Stimulated activated CD8-positive, alpha-beta memory T cell treated with anti-CD3 and anti-CD28 coated beads, Interleukin-15, amount 100 ng/mL, for 4 hours (primary cell): ENCODE results near the gene TMPRSS7.

Experiments used
- DNase-seq, 2 donors: peaks; one replicate each; pipeline ENCODE4 v3.0.0-alpha.2; 2020; ENCODE audit warnings: low read depth in 2 of 2

TMPRSS7 gene, protein sequence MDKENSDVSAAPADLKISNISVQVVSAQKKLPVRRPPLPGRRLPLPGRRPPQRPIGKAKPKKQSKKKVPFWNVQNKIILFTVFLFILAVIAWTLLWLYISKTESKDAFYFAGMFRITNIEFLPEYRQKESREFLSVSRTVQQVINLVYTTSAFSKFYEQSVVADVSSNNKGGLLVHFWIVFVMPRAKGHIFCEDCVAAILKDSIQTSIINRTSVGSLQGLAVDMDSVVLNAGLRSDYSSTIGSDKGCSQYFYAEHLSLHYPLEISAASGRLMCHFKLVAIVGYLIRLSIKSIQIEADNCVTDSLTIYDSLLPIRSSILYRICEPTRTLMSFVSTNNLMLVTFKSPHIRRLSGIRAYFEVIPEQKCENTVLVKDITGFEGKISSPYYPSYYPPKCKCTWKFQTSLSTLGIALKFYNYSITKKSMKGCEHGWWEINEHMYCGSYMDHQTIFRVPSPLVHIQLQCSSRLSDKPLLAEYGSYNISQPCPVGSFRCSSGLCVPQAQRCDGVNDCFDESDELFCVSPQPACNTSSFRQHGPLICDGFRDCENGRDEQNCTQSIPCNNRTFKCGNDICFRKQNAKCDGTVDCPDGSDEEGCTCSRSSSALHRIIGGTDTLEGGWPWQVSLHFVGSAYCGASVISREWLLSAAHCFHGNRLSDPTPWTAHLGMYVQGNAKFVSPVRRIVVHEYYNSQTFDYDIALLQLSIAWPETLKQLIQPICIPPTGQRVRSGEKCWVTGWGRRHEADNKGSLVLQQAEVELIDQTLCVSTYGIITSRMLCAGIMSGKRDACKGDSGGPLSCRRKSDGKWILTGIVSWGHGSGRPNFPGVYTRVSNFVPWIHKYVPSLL

DNA sequence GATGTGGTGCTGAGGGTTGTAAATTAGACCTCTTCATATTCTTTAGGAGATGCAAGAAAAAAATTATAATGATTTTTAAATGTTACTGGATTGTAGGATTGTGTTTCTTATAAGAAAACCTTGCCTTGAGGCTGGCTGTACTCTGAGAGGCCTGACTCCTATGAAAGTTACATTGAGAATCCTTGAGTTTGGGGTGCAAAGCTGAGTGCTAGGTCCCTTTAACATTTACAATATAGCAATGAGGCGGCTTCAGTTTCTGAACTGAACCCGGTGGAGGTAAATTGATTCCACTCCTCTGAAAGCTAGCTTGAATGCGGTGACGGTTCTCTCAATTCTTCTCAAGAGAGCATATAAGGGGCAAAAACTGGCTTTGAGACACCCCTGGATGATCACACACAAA lies at the start of gene TMPRSS7:
Gene TMPRSS7, plus strand, starts transcription at position 301 of the 400 bp plus-strand sequence. CDS start 110 bp downstream, outside the sequence.
- DNase-seq: no peak

DNA sequence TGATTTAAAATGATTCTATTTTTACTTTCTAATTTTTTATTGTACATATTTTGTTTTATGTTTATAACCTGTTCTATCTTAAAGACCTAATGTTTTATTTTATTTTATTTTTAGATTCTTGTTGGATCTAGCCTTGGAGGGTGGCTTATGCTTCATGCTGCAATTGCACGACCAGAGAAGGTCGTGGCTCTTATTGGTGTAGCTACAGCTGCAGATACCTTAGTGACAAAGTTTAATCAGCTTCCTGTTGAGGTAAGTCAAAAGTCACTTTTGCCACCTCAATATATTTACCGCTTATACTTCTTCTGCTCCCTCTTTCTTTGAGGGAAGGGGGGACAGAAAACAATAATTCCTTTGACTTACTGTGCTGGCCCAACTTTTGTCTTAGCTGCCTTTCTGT lies 47.7 kb upstream of the TMPRSS7 start:
- DNase-seq: no peak

DNA sequence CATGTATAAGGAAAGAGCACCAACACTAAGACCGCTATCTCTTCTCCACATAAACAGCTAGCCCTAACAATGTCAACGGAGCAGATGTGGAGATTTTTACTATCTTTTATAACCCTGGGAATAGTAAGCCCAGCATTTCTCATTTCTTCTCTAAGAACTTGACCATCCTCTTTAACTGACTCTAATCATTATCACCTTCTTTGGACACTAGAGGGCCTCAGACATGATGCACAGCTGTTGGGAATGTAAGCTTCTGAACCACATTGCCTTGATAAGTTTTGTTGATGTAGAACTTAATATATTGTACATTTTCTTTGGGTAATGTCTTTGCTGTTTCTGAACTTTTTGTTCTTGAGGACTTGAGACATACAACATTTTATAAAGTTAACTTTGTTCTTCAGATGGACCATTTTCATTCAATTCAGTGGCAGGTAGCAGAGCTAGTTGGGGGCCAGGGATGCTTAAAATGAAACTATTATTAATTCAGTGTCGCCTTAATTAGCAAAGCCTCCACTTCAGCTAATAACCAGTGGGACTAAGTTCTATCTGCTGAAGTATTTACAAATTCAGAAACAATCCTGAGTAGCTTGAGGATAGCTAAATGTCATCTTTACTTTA lies 45.4 kb upstream of the TMPRSS7 start:
- no peak for DNase-seq

DNA sequence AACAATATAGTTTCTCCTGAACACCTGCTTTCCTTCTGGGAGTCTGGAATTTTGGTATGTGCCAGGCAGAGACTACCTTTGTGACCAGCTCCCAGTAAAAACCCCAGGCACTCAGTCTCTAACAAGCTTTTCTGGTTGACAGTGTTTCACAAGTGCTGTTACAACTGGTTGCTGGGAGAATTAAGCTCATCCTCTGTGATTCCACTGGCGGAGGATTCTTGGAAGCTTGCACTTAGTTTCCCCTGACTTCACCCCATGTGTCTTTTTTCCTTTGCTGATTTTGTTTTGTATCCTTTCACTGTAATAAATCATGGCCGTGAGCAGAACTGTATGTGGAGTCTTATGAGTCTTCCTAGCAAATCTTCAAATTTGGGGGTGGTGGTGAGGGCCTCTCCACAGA lies 41.5 kb upstream of the TMPRSS7 start:
- DNase-seq: no peak

DNA sequence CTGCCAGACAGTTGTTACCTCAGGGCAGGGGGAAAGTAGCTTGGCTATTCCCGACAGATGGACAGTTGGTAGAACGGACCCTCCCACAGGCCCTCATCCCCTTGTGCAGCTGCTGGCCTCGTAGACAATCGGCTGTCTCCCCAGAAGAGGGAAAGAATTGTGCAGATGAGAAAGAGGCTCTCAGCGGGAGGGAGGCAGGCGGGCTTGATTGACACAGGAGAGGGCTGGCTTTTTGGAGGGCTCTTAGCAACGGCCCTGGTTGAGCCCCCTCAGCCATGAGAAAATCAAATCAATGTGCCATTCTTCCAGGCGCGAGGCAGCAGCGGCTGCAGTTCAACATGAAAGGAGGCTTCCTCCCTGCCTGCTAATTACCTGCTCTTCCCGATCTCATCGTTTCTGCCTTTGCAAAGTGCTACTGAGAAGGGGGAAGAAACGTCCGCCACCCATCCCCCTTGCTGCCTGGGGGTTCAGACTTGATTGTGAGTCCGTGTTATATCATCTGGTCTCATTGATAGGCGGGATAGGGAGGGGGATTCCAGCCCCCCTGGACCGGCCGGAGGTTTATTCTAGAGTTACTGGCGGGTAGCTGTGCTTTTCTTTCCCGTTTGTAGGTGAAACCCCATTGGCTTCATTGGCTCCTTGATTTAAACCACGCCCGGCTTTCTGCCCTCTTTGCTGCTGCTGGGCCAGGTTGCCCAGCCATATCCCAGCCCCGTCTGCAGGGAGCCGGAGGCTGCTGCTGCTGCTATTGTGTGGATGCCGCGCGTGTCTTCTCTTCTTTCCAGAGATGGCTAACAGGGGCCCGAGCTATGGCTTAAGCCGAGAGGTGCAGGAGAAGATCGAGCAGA lies 35.7 kb upstream of the TMPRSS7 start, which contains the start of gene TAGLN3:
Gene TAGLN3, plus strand, starts transcription at position 287 of the 848 bp plus-strand sequence. Its CDS starts 501 bp downstream, at position 788.
- no peak for DNase-seq

DNA sequence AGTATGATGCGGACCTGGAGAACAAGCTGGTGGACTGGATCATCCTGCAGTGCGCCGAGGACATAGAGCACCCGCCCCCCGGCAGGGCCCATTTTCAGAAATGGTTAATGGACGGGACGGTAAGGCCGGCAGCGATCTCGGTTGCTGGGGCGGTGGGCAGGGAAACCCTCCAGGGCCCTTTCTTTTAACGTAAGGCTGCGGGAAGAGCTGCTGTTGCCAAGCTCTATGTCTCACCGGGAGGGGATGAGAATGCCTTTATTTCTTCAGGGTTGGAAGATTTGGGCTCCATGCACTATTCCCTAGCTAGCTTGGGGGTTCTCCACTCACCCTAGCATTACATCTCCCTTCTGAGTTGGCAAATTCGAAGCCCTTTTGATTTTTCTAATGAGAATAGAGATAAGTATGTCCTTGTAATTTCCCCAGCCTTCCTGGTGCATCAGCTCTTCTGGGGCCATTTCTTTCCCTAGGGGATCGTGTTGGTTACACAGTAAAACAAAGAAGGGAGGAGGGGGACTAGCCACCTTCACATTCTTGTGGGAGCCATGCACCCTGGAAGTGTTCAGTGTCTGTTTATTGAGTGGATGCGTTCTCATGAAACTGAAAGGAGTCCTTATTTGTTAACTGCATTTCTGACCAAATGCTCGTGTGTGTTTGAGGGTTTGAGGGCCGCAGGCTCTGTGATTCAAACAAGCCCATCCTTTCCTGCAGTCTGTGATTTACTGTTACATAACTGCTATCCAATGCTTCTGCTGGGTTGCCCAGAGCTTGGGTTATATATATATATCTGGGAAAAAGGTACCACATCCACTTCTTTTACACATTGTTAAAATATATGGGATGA lies 34.8 kb upstream of the TMPRSS7 start:
- no peak for DNase-seq

DNA sequence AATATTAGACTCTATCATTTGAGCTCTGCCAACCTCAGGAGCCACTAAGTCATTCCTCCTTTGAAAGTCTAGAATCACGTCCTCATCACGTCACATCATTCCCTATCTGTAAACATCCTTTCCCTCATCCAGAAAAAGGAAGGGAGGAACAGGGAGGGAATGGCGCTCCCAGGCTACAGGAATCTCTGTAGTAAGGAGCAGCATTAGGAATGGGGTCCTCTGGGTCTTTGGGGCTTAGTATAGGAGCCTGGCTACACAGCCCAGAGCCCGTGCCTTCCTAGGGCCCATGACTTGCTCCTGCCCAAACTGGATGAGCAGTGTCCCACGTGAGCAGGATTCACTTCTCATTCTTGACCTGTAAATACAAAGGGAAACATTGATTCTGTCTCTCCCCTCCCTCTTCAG lies 34.2 kb upstream of the TMPRSS7 start:
- DNase-seq: no peak

DNA sequence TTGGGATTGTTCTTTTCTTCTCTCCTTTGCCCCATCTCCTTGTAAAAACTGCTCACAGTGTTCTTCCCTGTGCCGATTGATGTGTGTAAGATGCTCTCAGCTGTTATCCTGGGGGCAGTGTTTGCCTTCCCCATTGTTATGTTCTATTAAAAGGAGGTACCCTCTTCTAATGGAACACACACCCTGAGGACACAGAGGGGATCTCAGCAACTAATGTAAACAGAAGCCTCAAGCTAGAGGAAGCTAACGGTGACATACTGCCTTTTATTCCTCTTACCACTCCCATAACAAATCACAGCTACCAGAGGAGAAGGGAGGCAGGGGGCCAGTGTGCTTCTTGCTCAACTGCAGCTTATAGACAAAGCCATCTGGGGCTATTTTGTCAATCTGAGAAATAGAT lies 33.6 kb upstream of the TMPRSS7 start:
- no peak for DNase-seq

DNA sequence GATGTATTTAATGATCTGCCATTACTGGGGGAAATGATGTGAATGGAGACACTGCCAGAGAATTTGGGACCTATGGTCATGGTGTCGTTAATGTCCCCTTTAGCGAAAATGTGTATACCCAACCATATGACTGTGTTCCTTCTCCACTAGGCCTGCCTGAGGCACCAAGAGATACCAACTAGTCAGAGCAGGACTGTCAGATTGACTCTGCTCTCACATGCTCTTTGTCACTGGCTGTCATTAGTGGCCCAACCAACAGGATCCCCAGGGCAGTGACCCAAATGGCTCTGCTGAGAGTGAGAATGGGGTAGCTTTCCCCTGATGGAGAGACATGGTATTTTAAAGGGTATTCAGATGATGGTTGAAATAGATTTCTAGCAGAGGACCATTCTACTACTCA lies 33.0 kb upstream of the TMPRSS7 start:
- no peak for DNase-seq

DNA sequence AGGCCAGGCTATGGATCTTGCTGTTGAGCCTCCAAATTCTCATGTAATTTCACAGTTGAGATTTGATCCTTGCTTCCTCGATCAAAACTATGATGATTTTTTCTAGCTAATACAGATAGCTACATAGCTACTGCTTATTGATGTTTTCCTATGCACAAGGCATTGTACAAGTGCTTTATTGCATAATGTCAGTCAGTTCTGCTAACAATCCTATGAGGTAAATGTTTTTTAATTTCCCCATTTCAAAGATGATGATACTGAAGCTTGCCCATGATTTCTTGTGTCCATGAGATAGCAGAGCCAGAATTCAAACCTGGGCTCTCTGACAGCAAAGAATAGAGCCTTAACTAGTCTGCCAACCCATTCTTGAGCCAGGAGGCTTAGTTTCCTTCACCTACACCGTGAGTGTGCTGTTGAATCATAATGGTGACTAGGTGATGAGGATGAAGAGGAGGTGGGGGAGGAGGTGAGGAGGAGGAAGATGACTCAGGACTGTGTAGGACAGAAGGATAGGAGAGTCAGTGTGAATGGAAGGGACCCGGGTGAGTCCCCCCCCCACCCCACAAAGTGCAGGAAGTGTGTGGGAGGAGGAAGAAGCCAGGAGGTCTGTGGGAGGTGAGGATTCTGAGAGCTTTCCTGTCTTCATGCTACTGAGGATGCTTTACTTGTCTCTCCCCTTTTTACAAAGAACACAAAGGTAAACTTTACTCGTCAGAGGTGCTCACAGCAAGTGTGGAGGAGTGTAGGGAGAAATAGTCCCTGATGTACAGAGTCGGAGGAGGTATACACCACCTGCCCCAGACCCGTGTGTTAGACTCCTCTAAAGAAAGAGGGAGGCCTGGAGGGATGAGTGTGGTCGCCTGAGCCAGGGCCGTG lies 32.2 kb upstream of the TMPRSS7 start:
- DNase-seq: peak; percentile 51 to 74

DNA sequence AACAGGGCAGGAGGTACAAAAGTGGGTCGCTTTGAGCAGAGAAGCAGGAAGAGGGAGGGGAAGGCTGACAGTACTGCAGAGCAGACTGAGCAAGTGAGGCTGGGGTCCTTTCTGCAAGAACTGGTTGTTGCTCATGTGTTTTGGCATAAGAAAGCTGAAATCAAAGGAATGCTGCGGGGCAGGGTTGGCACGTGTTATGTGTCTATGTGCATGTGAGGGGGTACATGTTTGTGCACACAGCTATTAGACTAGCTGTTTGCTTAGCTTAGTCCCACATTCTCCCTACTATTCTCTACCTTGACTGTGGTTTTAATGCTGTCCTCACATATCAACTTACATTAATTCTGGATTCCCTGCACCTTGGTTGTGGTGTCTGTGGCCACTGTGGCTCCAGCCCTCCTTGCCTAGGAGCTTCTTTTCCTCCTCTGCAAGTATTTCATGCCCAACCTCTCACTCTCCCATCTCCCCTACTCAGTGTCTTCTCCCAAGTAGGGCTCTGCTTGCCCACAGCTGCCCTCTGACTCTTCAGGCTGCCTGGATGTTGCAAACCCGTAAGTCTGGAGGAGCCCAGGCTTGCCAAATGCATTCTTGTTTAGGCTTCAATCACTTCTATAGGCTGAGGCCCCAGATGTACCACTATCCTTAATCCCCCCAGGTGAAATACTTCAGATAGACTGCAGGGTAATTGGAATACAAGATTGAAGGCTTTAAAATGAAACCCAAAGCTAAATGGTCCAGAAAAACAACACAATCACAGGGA lies 31.0 kb upstream of the TMPRSS7 start:
- DNase-seq: no peak

DNA sequence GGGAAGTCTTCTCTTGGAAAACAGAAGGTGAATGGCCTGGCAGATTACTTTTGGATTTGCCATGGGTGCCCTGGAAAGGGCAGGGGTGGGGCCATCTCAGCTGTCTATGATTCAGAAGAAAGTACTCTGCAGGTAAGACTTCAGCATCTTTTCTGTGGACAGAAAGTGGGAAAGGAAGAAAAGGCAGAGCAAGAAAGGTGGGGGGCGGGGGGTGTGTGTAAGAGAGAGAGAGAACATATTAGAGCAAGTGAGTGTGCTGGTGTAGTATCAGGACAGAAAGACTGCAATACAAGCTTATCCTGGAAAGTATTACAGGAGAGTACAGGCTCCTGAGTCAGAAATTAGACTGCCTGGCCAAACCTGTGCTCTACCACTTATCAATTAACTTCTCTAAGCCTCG lies 30.3 kb upstream of the TMPRSS7 start:
- no peak for DNase-seq

DNA sequence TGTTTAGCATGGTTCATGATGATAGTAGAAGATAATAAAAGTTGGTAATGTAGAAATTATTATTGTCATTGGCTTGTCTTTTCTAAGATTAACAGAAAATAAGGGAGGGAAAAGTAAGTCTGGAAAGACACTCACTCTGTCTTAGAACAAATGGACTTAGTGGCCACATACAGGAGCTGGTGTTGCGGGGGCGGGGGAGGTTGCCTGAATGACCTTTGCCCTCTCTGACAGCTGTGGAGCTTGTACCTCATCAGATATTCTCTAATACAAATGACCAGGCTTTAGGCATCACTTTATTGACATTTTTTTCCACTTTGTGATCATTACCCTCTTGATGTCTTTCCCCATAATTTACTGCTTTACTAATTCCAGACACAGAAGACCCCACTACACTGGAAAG lies 29.9 kb upstream of the TMPRSS7 start:
- no peak for DNase-seq

DNA sequence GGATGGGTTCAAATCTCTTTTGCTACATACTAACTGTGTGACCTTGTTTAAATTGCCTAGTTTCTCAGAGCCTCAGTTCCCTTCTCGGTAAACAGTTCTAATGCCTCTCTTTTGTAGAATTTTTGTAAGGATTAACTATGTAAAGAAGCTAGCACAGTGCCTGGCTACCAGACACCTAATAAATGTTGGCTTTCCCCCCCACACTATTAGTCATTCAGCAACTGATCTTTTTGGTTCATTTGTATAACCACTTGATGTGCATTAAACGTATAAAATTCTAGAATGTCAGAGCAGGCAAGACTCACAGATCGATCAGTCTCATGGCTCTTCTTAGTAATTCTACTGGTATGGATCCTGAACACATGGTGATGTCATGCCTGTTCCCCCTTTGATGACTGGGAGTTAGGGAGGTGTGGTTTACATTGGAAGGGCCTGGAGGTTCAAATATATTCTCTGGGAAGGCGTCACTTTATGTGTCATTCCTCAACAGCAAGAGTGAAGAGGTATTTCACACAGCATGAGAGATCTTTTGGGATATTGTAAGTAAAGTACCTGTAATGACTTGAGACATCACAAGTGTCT lies 29.4 kb upstream of the TMPRSS7 start:
- DNase-seq: no peak

DNA sequence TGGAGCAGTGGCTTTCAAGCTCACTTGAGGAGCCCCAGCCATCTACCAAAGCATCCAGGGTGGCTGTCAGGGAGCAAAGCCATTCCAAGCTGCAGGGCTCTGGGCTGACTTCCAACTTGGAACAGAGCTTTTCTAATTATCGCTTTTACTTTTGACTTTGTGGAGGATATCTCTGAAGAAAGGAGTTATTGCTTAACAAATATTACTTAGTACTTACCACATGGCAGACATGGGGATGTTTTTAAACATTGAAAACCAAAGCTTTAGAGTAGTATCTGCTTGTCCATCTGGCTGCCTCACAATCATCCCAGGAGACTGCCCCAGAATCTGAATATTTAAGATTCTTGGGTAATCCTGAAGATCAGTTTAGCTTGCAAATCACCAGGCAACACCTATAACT lies 26.9 kb upstream of the TMPRSS7 start:
- no peak for DNase-seq

DNA sequence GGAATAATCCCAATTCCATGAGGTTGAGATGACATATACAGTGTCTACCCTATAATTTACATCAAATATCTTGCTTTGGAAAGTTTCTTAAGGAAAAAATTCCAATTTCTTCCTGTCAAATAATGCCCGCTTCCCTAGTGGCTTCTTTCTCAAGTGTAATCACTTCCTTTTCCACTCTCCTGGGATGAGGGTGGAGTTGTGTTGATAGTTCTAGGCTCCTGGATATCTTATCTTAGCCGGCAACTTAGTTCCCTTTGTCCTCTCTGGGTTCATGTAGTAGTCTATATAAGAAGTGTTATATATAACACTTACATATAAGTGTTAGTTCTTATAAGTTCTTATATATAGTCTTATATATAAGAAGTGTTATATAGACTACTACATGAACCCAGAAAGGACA lies 24.9 kb upstream of the TMPRSS7 start:
- no peak for DNase-seq

DNA sequence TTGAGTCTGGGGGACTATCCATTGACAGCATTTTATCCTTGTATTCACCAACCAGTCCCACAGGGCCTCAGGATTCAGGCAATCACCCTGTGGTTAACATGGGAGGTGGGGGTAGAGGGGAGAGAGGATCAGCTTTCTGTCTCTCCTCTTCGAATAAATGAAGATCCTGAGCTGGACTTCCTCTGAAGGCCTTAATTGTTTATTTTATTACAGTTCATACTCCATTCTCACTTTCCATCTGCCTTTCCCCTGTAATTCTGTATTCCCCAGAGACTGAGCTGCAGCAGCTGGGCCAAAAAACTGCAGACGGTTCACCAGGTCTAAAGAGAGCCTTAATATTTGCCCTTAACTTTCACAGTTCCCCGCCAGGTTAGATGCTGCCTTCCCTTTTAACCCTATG lies 23.9 kb upstream of the TMPRSS7 start:
- DNase-seq: no peak

DNA sequence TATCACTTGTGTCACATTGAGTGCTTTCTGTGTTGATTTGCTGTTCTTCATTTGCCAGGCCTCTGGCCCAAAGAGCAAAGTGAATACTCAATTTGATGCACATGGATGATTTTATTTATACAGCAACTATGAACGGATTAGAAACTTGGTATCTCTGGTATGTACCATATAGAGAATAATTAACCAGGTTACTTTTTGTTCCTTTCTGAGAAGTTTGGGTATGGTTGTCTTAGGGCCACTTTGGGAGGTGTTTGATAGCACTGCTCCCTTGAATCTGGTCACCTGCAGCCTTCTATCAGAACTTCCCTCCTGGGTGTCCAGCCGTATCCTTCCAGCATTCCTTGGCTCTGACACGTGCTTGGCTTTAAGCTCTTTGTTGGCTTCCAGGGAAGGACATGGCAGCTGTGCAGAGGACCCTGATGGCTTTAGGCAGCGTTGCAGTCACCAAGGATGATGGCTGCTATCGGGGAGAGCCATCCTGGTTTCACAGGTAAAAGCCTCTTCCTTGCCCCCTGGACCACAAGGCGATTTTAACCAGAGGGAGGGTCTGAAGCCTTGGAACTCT lies 23.1 kb upstream of the TMPRSS7 start:
- no peak for DNase-seq
